ENCODE results near the gene NUDT2.

Gene NUDT2

GRCh38 chr9:34370335-34370969 is 41.1 kb downstream of the NUDT2 start:
- DNase-seq (ENCODE audit: low read depth in 4 of 4, low spot score in 1 of 4) = no peak

DNA sequence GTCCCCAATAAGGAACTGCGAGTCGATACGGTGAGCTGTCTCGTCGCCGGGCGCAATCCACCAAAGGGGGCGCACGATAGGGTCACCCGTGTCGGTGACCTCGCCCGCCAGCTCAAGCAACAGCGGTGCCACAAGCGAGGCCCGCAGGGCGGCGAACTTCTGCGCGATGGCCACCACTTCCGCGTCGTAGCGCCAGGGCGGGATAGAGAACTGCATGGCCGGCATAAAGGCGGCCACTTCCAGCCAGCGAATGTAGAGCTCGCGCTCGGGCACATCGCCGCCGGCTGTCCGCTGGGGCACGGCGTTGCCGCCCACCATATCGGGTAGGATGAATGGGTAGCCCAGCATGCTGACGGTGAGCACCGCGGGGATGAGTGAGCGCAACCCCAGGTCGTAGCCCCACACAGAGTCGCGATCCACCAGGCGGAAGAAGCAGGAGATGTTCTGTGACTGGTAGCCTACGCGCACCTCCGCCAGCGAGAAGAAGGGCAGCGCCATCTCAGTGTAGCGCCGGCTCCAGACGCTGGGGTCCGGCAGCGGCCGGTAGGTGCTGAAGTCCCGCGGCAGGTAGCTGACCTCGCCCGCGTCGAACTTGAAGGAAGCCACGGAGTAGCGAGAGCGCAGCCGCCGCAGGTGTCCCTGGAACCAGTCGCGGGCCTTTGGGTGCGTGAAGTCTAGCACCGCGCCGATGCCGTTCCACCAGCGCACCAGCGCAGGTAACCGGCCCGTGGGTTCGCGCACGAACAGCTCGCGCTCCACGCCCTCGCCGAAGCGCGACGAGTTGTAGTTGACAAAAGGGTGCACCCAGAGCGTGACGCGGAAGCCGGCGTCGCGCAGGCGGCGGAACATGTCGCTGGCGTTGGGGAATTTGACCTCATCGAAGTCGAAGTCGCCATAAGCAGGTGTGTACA is 41.9 kb downstream of the NUDT2 start:
- DNase-seq (ENCODE audit: low read depth in 4 of 4, low spot score in 1 of 4) = no peak

GRCh38 chr9:34371886-34372466 is 42.6 kb downstream of the NUDT2 start:
- DNase-seq (ENCODE audit: low read depth in 4 of 4, low spot score in 1 of 4) = no peak

GRCh38 chr9:34372467-34373011 is 43.2 kb downstream of the NUDT2 start:
- no peak for DNase-seq (ENCODE audit: low read depth in 4 of 4, low spot score in 1 of 4)

DNA sequence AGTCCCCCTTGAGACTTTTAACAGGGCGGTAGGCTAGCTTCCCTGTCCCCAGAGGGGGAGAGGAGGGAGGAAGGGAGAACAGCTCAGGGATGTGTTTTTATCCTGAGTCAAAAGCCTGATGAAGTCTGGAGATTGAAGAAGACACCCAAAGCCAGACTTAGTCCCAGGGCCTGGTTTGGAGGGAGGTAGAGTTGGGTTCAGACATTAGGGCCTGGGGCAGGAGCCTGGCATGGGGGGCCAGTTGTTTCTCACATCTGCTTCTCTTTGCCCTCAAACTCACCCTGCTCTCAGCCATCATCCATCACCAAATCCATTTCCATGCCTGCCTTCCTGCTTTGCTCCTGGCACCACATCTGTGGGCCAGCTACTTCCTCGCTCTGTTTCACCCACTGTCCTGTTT is 44.4 kb downstream of the NUDT2 start:
- DNase-seq (ENCODE audit: low read depth in 4 of 4, low spot score in 1 of 4) = no peak

DNA sequence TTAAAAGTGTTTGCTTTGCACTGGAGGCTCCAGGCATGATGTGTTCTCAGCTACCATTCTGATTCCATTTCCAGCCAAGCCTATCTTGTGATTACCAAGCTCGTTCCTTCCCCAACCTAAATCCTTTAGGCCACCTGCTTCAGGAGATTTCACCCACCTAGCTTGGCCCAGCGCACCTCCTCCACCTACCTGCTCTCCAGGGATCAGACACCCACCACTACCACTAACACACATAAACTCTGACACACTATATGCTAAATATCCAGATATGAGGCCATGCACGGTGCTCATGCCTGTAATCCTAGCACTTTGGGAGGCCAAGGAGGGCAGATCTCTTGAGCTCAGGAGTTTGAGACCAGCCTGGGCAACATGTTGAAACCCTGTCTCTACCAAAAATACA is 45.0 kb downstream of the NUDT2 start:
- no peak for DNase-seq (ENCODE audit: low read depth in 4 of 4, low spot score in 1 of 4)

GRCh38 chr9:34374905-34375552 is 45.7 kb downstream of the NUDT2 start:
- no peak for DNase-seq (ENCODE audit: low read depth in 4 of 4, low spot score in 1 of 4)

DNA sequence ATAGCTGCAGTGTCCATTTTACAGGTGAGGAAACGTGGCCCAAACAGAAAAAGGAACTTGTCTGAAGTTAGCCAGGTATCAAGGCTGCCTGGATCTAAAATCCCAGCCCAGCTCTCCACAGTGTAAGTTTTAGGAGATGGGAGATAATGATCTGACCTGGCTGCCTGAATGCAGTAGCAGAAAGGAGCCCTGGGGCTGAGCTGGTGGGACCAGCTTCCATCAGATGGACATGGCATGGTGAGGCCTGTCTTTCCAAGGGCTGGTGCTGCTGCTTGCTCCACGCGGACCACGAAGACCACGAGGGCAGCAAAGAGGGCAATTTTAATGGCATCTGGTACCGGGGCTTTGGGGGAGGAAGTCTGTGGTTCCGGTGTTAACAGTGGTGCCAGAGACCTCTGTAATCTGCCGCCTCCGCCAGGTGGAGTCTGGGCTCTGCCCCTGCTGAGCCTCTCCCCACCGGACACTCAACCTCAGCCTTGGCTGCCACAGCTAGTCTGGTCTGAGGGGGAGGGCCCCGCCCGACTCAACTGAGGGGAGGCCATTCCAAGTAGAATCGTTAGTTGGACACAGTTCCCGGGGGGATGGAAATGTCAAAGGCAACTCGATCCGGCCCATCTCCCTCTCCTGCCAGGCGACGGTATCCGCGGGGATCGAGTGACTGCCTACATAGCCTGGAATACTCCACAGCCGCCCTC is 46.7 kb downstream of the NUDT2 start:
- DNase-seq (ENCODE audit: low read depth in 4 of 4, low spot score in 1 of 4) = no peak

DNA sequence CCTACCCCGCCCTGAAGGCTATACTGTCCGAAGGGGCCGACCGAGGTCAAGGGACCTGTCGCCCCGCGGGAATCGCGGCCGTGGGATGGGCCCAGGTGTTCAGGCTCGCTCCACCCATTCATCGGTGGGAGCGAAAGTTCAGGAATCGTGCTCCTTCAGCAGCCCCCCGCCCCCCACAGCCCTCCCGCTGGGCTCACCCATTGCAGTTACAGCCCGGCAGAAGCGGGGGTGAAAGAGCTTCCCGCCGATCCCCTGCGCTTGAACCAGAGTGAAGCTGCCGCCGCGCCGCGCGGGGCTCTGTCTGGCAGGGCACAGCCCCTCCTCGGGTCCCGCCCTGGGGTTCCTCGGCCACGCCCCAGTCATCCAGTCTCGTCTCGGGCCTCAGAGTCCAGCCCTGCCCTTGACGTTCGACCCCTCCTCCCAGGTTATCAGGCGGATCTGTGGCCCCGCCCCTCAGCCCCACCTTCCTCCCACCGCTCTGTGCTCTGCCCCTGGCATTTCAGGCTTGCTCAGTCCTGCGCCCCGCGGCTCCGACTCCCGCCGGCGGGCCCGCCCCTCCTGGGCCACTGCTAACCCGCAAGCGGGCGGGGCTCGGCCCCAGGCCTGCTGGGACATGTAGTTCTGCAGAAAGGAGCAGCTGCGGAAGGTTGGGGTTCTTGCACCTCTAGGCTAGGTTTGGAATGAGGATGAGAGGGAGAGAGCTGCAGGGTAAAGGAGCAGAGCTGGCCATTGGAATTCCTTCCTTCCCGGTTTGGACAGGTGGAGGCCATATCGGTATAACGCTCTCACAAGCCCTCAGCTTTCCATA is 47.4 kb downstream of the NUDT2 start, which contains the start of gene MYORG:
Gene MYORG, minus strand, starts transcription at position 303 of the 808 bp plus-strand sequence. CDS start 3,955 bp downstream, outside the sequence.
- DNase-seq (ENCODE audit: low read depth in 4 of 4, low spot score in 1 of 4) = peak; percentile 85 to 96 (median 90)

- no peak for DNase-seq (ENCODE audit: low read depth in 4 of 4, low spot score in 1 of 4)
Measured at GRCh38 chr9:34377404-34377746, 48.0 kb downstream of the NUDT2 start.

GRCh38 chr9:34378376-34379060 is 49.1 kb downstream of the NUDT2 start:
- no peak for DNase-seq (ENCODE audit: low read depth in 4 of 4, low spot score in 1 of 4)

DNA sequence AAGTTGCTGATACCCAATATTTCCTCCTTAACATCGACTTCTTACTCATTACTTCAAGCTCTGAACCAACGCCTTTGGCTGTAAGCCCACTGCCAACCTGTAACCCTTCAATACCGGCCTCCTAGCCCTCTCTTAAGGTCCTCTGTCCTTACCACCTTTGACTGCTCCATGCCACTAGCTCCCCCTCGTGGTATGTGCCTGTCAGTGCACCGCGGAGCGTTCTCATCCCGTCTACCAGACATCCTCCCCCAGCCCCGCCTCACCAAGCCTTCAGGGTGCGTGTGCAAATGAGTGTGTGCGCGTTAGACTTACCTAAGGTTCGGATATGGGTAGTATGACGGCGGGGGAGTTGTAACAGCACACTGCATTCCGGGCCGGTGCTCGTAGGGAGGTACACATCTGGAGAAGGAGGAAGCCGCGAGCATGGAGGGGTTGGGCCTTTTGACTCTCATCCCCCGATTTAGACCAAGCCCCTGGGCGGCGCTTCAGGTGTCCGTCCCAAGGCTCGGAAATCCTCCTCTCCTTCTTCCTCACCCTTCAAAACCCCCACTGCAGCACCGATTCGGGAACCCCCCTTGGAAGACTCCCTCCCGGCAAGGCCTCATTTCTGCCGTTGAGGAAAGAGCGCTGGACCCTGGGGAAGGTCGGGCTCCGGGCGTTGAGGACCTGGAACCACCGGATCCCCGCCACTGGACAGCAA is 50.1 kb downstream of the NUDT2 start:
- peak; percentile 82 to 88 (median 84) for DNase-seq (ENCODE audit: low read depth in 4 of 4, low spot score in 1 of 4)

GRCh38 chr9:34380034-34380510 is 50.7 kb downstream of the NUDT2 start:
- no peak for DNase-seq (ENCODE audit: low read depth in 4 of 4, low spot score in 1 of 4)

DNA sequence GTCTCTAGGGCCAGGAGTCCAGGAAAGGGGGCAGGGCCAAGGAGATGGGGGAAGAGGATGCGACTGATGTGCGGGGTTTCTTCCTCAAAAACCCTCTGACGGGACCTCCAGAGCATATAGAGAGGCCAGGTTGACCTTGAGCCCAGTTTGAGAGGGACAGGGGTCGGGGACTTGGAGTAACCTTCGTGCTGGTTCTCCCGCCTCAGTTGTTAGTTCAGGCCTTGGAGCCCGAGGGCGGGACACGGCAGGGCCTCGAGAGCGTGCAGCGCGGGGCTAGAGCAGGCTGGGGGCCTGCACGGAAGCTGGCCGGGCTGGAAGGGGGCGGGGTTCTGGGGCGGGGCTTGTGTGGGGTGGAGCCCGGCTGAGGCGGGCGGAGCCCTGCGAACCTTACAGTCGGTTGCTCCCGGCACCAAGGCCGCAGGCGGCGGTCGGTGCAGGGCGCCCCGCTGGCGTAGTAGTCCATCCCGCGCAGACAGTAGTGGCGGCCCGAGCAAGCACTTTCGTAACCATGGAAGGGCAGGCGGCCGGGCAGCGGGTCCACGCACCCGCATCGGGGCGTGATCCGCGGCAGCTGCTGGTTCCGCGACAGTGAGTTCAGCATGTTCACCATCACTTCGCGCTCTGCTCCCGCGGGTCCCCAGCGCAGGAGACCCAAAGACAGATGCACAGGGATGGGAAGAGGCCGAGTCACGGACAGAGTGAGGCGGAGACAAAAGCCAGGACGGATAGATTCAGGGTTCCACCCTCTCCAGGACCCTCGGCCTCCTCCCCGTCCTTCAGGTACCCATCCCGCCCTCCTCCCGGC is 51.3 kb downstream of the NUDT2 start:
- peak; percentile 53 to 72 (median 66) for DNase-seq (ENCODE audit: low read depth in 4 of 4, low spot score in 1 of 4)

DNA sequence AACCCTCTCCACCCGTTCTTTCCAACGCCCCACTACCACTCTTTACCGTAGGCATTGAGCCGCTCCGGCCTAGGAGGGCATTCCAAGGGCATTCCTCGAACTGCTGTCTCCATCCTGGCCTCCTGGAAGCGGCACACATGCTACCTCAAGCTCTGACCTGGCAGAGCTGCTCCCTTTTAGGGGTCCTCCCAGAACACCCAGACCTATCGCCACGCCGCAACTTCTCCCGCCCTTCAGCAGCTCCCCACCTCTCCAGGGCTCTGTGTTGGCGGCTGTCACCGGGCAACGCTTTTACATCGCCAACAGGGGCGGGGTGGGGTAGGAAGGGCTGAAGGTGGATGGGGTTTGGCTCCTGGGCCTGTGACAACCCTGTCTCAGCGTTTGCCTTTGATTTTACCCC is 52.0 kb downstream of the NUDT2 start:
- no peak for DNase-seq (ENCODE audit: low read depth in 4 of 4, low spot score in 1 of 4)

- DNase-seq (ENCODE audit: low read depth in 4 of 4, low spot score in 1 of 4) = no peak
Measured at GRCh38 chr9:34382054-34382453, 52.7 kb downstream of the NUDT2 start.

DNA sequence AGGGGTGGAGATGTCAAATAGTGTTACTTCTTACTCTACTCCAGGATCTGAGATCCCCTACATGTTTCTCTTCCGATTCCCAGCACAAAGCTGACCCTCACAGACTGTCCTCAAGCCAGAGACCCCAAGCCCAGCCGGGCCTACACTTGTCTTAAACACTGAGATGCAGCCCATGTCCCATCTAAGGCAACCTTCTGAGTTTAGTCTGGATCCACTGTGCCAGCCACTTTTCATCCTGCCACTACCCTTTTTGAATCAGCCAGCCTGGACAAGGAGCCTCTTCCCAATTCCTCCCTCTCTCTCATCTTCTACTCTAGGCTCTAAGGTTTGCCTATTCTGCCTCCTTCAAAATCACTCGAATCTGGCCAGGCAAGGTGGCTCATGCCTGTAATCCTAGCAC is 53.5 kb downstream of the NUDT2 start:
- DNase-seq (ENCODE audit: low read depth in 4 of 4, low spot score in 1 of 4) = no peak

- no peak for DNase-seq (ENCODE audit: low read depth in 4 of 4, low spot score in 1 of 4)
Measured at GRCh38 chr9:34383904-34384303, 54.5 kb downstream of the NUDT2 start.
